AG04450 (cell line): ENCODE measurements around the gene CFAP99. TPM values are rescaled to one million over a fixed set of nuclear protein-coding genes. Genes with fewer than 3 reads are reported as not detected.

Experiments used
- CTCF ChIA-PET: fragments of 300-600, 350-600 bp; formaldehyde crosslinking; extraction: SDS; loops from one replicate; lab custom pipeline; 2022; ENCODE audit warnings: antibody characterized with exemption, inconsistent platforms; lab: Charles Lee
- POLR2A ChIA-PET: fragments of 350-600 bp; formaldehyde crosslinking; extraction: SDS; loops from one replicate; lab custom pipeline; 2021; ENCODE audit warnings: antibody characterized with exemption, inconsistent platforms; lab: Yijun Ruan, JAX
- DNase-seq: peaks from one replicate; pipeline ENCODE4 v3.0.0-alpha.2; 2011; ENCODE audit warnings: low read depth, low spot score
- H3K27ac ChIP-seq: one replicate; pipeline ENCODE4 v1.5.1; 2012; ENCODE audit warnings: low read depth, low read length, control low read depth
- H3K27me3 ChIP-seq: one replicate; pipeline ENCODE4 v1.6.0; 2012; ENCODE audit warnings: low read length; ENCODE audit not compliant: control insufficient read depth, insufficient read depth
- H3K4me3 ChIP-seq: 2 replicates; pipeline ENCODE4 v1.5.1; 2011; ENCODE audit warnings: mild to moderate bottlenecking, low read depth, low read length, control low read depth
- H3K9me3 ChIP-seq: 2 replicates; pipeline ENCODE4 v1.5.1; 2012; ENCODE audit warnings: low read length; ENCODE audit not compliant: control insufficient read depth, insufficient read depth
- polyA plus RNA-seq: library from polyadenylated mRNA; depleted of rRNA; stranded (reverse); fragments of >200 nt; gene quantifications from 2 replicates; pipeline ENCODE4 v1.2.3, GENCODE V29; 2011
- TF ChIP-seq, protein P1 (sequence below): IDR thresholded peaks from 2 replicates; pipeline ENCODE4 v1.5.1; 2011; ENCODE audit warnings: low read depth, low read length, control low read depth, inconsistent platforms

CFAP99 gene
- polyA plus RNA-seq, 1 experiment = not detected

DNA sequence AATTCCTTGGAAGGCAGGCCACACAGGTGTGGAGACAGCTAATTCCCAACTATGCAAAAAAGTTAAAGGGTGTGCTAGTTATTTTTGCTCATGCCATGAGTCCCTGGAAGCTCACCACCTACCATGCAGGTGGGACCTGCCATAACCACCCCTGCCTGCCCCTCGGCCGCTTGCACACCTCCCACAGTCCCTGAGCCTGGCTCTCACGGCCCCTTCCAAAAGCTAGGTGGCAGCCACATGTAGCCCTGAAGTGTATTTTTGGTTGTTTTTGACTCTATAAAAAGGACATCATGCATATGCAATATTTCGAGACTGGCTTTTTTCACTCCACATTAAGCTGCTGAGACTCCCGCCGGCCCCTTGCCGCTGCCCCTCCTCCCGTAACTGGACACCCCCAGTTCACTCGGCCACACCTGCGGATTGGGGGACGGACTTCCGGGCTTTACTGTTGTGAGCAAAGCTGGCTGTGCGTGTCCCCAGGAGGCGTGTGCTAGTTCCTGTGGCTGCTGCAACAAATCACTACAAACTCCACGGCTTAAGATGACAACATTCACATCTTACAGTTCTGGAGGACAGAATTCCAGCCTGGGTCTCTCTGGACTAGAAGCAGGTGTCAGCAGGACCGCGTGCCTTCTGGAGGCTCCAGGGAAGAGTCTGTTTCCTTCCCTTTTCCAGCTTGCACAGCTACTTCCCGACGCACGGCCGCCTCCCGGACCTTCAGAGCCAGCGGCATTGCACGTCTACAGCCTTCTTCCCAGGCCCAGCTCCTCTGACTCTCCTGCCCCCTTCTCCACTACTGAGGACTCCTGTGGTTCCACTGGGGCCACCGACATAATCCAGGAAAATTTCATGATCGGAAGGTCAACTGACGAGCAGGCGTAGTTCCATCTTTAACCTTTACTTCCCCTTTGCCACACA is 25.1 kb upstream of the CFAP99 start:
- Histone ChIP-seq H3K4me3 (no peak overlapping the region), H3K27ac (no peak overlapping the region), H3K9me3 (no peaks in the 10 kb centered on the region; the same call in 1 of the 2 replicates), H3K27me3 (peaks cover 54% of the 10 kb centered on the region)
- TF ChIP-seq, protein P1, sequence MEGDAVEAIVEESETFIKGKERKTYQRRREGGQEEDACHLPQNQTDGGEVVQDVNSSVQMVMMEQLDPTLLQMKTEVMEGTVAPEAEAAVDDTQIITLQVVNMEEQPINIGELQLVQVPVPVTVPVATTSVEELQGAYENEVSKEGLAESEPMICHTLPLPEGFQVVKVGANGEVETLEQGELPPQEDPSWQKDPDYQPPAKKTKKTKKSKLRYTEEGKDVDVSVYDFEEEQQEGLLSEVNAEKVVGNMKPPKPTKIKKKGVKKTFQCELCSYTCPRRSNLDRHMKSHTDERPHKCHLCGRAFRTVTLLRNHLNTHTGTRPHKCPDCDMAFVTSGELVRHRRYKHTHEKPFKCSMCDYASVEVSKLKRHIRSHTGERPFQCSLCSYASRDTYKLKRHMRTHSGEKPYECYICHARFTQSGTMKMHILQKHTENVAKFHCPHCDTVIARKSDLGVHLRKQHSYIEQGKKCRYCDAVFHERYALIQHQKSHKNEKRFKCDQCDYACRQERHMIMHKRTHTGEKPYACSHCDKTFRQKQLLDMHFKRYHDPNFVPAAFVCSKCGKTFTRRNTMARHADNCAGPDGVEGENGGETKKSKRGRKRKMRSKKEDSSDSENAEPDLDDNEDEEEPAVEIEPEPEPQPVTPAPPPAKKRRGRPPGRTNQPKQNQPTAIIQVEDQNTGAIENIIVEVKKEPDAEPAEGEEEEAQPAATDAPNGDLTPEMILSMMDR = no peak
- ChIA-PET POLR2A (no interaction called here), CTCF (no interaction called here)
- DNase-seq = no peak

DNA sequence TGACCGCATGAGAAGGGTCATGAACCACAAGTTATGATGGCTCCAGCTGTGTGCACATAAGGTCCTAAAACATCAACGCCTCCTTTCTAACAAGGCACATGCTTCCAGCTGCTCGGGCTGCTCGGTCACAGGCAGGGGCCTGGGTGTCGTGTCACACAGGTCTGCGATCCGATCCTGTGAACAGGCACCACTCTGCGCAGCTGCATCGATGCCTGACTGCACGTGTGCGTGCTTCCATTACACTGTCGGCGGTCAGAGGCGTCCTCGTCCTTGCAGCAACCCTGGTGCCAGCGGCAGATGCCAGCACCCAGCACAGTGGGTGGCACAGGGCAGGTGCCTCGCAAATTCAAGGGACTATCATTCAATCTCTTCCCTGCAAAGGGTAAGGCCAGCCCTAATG is 24.2 kb upstream of the CFAP99 start:
- no peaks in the 10 kb centered on the region; the same call in 1 of the 2 replicates for H3K9me3 ChIP-seq
- no peak overlapping the region for H3K4me3 ChIP-seq
- H3K27ac ChIP-seq = no peak overlapping the region
- no peak for DNase-seq
- peaks cover 46% of the 10 kb centered on the region for H3K27me3 ChIP-seq
- CTCF ChIA-PET = interaction anchor here (0.6 kb wide), 1 partner anchor 69 kb away, joined by 5 read pairs; no protein-coding TSS in a partner anchor
- POLR2A ChIA-PET = no interaction called here
- TF ChIP-seq, protein P1 = no peak

DNA sequence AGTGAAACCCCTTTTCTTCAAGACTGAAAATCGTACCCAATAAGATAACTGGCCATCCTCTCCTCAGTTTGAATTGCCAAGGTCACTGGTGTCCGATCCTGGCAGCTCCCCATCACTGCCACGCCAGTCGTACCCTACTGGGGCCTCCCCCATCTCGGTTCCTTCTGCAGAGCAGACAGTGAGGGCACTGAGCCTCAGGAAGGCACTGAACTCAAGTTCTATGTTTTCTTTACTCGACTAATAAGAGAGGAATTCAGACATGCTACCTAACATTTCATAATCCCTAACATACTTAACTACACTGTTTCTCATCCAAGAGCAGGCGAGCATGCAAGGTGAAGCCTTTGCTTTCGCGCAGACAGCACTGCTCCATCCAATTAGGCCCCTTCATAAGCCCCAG is 23.7 kb upstream of the CFAP99 start:
- Histone ChIP-seq H3K4me3 (no peak overlapping the region), H3K9me3 (no peaks in the 10 kb centered on the region; the same call in 1 of the 2 replicates), H3K27me3 (peaks cover 41% of the 10 kb centered on the region), H3K27ac (no peak overlapping the region)
- TF ChIP-seq, protein P1 = no peak
- no peak for DNase-seq
- CTCF ChIA-PET = interaction anchor here (0.6 kb wide), 1 partner anchor 69 kb away, joined by 5 read pairs; no protein-coding TSS in a partner anchor
- POLR2A ChIA-PET = no interaction called here

DNA sequence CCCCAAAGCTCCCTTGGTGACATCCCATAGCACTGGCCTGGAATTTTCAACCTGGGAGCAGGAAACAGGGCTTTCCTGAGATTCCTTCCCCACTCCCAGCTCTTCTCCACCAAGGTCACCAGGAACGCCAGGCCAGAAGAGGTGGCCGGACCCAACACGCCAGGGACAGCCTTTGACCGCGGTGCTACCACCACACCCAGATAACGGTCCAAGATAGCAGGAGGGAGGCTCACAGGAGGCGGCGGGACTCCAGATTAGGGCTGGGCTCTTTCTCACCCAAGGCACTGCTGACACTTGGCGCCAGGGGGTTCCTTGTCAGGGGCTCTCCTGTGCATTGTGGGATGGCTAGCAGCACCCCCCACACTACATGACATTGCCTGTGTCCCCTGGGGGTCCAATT is 23.2 kb upstream of the CFAP99 start:
- peaks cover 38% of the 10 kb centered on the region for H3K27me3 ChIP-seq

More for the DNA sequence above, 23.2 kb upstream of the CFAP99 start:
- H3K4me3 ChIP-seq = no peak overlapping the region
- H3K9me3 ChIP-seq = no peaks in the 10 kb centered on the region; the same call in 1 of the 2 replicates
- POLR2A ChIA-PET = no interaction called here
- CTCF ChIA-PET = no interaction called here
- TF ChIP-seq, protein P1 = no peak
- no peak for DNase-seq
- no peak overlapping the region for H3K27ac ChIP-seq
